GM21390 (cell line): Measurements from ENCODE around the gene WNT9A.

Source experiments
- ATAC-seq: cut with Tn5 transposase; IDR thresholded peaks from one replicate; pipeline ENCODE4 v1.9.1; 2021; ENCODE audit not compliant: unreplicated experiment

WNT9A gene

GRCh38 chr1:227942021-227942715 is 5.6 kb downstream of the WNT9A start:
- ATAC-seq: no peak

DNA sequence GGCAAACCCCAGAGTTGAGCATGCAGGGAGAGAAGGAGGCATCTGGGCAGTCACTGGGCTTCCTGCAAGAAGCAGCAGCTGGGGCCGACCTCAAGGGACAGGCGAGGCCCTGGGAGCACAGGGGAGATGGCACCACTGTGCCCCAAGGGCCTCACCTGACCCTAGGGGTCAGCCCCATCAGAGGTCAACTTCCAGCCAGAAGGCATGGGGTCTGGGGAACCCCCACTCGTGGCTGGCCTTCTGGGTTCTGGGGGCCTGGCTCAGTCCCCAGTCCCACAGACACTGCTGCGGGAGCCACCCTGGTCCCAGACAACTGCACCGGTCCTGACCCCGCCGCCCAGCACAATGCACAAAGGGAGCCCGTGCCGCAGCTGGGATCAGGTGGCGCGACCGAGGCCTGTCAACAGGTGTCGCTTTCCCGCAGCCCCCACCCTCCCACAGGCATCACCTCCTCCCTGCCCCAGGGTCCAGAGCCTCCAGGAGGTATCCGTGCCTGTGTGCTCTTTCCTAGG is 6.2 kb downstream of the WNT9A start:
- ATAC-seq: no peak

- no peak for ATAC-seq
Measured at GRCh38 chr1:227940791-227941241, 6.9 kb downstream of the WNT9A start.

GRCh38 chr1:227939791-227940771 is 7.7 kb downstream of the WNT9A start:
- no peak for ATAC-seq

- ATAC-seq: no peak
Measured at GRCh38 chr1:227938911-227939790, 8.6 kb downstream of the WNT9A start.

- no peak for ATAC-seq
Measured at GRCh38 chr1:227938276-227938675, 9.5 kb downstream of the WNT9A start.

GRCh38 chr1:227937838-227938145 is 9.9 kb downstream of the WNT9A start:
- ATAC-seq: no peak

DNA sequence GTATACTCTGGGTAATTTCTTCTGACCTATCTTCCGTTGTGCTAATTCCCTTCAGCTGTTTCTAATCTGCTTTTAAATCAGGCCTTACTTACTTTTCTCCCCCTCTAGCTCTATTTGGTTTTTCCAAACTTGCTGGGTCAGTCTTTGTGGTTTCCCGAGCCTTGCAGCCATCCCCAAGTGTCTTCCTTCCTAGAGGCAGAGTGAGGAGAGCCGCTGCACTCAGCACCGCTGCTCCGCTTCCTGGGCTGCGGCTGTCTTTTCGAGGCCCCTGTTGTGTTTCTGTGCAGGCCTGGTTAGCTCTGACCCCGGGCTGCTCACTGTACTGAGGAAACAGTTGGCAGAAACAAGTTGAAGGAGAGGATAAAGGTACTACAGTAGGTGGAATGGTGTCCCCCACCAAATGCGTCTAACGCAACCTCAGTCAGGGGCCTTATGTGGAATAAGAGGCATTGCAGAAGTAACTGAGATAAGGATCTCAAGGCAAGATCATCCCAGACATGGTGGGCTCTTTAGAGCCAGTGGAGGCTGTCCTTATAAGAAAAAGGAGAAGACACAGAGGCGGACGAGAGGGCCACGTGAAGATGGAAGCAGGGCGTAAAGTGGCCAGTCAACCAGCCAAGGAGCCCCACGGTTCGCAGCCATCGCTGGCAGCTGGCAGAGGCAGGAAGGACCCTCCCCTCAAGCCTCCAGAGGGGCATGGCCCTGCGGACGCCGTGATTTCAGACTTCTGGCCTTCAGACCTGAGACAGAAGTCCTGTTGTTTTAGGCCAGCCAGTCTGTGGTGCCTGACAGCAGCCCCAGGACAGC is 10.5 kb downstream of the WNT9A start:
- ATAC-seq: no peak

DNA sequence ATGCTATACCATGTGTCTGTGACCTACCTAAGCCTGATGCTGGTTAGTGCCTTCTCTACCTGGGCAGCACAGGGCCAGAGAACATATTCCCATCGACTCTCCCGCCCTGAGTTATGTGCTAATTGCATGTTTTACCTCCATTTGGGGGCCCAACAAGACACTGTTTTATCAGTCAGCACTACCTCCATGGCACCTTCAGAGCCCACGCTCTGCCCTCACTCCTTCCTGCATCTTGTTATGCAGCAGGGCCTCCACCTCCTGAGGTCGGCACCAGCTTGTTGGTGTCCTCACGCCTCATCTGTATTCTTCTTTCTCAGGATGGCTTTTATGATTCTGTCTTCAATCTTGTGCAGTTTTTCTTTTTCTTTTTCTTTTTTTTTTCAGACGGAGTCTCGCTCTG is 11.9 kb downstream of the WNT9A start:
- no peak for ATAC-seq

- no peak for ATAC-seq
Measured at GRCh38 chr1:227934476-227935313, 13.0 kb downstream of the WNT9A start.

DNA sequence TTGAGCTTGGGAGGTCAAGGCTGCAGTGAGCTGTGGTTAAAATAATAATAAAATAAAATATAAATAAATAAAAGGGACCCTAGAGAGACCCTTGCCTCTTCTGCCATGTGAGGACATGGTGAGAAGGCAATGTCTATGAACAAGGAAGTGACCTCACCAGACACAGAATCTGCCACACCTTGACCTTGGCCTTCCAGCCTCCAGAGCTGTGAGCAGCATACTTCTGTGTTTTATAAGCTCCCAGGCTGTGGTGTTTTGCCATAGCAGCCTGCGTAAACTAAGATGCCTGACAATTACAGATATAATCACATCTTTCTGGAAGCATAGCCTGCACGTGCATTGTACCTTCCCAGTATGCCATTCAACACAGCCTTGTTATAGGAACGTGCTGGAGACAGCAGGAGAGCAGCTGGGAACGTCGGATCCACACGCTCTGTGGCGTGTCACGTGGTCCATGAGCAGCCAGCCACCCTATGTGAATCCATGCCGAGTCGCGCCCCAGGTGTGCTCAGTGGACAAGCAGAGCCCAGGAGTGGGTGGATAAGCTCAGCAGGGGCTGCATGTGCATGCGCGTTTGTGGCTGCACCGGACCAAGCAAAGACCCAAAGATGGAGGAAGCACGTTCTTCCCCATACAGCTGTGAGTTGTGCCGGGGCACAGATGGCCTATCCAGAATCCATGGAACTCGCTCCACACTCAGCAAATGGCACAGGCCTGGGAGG is 17.8 kb downstream of the WNT9A start:
- no peak for ATAC-seq

- ATAC-seq: no peak
Measured at GRCh38 chr1:227928811-227929375, 18.8 kb downstream of the WNT9A start.

DNA sequence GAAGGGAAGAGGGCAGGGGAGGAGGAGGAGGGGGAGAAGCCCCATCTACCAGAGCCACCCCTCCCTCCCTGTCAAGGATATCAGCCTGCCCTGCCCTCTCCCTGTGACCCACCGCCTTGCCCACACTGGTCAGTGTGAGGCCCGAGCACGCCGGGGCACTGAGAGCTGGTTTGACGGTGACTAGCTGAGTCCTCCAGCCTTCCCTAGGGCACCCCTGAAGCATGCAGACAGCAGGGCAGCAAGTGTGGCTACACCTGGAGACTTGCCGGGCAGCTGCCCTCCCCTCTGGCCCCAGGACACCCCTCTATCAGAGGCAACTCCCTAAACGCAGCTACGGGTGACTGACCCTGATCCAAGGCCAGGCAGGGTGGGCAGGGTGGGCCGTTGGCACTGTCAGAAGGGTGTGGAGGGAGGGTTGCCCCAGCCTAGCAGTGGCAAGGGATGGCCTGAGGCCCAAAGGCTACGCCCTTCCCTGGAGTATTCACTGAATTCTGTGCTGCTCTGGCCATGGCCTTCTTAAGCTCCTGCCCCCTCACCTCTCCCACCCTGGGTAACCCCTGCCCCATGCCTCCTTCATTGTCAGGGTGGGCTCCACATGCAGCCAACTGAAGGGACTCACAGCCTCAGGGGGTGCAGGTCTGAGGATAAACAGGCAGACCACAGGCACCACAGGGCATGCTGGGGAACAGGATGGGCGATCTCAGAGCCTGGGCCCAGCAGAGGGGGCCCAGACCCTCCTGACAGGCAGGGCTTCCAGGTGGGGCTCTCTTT is 19.6 kb downstream of the WNT9A start:
- ATAC-seq: no peak

DNA sequence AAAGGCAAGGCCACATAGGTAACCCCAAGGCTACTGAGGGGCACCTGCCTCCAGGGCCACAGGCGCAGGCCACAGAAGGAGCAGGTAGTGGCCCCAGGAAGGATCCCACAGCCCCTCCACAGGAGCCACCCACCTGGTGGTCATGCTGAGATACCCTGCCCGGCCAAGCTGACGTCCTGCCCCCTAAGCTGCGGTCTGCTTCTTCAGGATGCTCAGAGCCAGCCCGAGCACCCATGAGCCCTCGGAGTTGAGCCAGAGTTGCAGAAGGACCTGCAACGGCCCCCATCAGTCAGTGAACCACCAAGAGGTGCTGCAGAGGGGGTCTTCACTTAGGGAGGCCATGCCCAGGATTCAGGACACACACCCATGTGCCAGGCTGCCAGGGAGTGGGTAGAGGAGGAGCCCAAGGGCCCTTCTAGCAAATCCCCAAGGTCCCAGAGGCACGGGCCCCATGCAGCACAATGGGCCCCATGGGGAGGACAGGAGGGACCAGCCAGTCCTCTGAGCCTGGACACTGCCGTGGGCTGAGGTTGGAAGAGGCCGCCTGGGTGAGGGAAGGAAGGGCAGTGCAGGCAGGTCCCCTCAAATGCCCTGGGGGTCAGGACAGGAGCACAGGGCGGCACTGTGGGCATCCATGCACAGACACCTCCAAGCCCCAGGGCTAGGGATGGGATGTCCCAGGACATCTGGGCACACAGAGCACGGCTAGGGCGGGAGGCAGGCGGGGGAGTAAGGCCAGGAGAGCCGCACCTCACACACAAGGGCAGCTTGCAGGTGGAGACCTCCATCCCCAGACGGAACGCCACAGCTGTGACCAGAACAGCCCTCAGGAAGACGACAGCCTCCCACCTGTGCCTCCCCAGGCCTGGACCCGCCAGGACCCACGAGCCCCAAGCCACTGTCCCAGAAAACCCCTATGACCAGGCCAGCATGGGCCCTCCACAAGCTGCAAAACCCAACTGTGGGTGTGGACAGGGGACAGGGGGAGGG is 20.5 kb downstream of the WNT9A start:
- no peak for ATAC-seq

DNA sequence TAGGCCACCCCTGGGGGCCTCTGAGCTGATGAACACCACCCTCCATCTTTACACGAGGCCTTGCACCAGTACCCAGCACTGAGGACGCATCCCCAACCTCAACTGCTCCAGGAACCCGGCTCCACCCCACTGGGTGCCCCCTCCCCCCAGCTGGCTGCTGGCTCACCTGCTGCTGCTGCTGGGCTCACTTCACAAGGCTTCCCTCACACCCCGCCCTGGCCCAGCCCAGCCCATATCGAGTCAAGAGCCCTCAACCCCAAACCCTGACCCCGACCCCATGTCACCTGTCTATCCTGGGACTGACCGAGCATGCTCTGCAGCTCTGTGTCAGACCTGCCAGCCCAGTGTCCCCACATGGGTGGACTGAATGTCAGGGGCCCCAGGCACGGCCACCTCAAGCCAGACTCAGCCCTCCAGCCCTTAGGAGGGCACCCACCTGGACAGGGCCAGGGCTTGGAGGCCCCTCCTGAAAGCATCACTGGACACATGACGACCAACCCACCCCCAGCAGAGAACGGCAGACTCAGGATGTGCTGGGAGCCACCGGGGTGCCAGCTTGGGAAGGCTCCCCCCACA is 21.4 kb downstream of the WNT9A start:
- ATAC-seq: no peak

- no peak for ATAC-seq
Measured at GRCh38 chr1:227925582-227926198, 22.0 kb downstream of the WNT9A start.
